GM18870 (cell line): ENCODE results near the gene LAMA3.

Experiments
- ATAC-seq: cut with Tn5 transposase; IDR thresholded peaks from one replicate; pipeline ENCODE4 v1.9.1; 2021; ENCODE audit warnings: moderate library complexity; ENCODE audit not compliant: unreplicated experiment

LAMA3 gene

DNA sequence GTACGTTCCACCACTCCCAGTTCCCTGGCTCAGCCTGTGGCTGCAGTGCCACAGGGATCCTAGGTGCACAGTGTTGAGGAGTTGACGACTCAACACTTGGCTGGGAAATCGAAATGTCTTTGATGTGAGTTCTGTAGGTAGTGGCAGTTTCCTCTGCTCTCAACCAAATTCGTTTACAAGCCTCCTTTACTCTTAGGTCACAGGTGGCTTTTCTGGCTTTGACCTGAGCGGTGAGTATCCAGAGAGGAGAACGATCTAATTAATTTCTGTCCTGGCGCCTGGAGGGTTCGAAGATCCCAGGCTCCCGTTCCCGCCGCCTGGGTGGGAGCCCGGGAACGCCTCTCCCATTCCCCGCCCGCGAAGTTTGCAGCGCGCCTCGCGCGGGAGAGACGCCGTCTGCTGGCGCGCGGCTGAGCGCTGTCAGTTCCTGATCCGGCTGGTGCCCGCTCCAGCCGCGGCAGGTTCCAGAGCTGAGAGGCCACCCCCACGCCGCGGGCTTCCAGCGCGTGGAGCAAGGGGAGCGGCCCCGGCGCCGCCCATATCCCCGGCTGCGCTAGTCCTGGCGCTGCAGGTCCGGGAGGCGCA, at the start of gene LAMA3:
TSS of gene LAMA3 (plus strand) at position 423 of the 585 bp plus-strand sequence. CDS start 231 bp downstream, outside the sequence.
- no peak for ATAC-seq

- ATAC-seq: no peak
These were observed 49.2 kb upstream of the LAMA3 start for GRCh38 chr18:23640052-23640451.

DNA sequence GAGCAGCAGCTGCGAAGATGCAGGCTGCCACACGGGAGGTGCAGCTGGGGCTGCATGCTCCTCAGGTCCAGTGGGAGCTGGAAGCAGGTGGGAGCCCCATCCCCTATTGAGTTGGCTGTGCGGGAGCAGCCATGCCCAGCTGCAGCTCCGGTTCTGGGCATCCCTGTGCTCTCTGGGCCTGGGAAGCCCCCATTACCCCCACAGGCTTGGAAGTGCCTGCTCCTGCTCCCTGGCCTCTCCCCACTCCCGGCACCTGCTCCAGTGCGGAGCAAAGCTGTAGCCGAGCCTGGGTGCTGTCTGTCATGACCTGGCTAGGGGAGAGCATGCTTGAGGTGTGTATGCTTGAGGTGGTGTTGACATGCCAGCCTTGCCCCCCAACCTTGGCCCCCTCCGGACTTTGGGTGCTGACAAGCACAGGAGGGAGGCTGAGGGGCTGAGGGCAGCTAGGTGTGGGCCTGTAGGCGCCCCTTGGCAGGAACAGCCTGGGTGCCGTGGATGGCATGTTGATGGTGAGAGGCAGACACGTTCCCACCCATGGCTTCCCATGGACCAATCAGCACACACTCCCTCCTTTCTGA, 48.0 kb upstream of the LAMA3 start:
- ATAC-seq: no peak

- ATAC-seq: no peak
These were observed 47.2 kb upstream of the LAMA3 start for GRCh38 chr18:23641937-23642666.

DNA sequence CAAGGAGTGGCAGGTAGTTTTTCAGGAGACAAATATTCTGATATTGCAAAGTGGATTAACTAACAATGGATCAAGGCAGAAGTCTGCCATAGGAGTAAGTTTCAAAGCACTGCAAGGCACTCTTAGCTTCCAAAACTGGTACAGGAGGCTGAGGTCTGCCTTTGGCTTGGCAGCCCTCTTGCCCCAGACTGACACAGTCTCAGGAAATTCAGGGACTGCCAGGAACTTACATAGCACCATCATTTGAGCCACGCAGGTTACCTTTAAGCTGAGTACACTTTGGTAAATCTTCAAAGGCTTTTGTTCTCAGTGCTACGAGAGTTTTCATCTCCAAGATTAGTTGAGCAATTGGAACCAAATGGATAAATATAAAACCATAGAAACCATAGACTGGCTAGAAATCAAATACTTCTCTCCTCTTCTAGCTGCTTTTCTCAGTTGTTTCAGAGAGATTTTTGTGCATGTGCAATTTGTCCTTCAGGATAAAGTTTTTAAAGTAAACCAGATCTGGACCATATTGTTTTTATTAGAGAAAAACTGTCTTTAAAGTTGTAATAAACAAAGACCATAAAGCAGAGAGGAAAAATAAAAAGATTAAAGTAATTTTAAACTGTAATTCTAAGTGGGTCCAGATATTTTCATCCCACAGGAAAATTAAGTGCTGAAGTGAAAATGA, 45.3 kb upstream of the LAMA3 start:
- ATAC-seq: no peak

DNA sequence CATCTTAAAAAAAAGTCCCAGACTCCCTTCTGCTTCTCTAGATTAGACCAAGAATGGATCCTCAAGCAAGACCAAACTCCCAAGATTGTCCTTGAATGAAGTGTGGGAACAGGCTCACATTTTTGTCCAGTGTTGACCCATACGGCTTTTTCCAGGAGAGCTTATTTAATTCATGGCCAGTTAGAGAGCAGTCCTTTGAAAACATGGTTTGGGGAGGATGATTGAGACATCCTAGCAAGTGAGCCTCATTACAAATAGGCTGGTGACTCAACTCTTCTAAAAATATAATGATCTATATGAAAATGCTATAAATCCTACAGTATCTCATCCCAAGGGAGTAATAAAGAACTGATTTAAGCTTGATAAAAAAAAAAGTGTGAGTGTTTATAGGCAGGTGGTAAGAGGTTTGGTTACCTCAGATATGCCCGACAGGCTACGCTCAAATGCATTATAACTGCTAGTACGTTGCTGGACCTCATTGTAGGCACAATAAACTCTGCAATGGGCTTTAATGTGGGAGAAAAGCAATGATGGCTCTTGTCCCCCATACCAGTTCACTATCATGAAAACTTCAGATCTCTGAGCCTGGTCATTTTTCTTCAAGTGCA, 43.6 kb upstream of the LAMA3 start:
- no peak for ATAC-seq

DNA sequence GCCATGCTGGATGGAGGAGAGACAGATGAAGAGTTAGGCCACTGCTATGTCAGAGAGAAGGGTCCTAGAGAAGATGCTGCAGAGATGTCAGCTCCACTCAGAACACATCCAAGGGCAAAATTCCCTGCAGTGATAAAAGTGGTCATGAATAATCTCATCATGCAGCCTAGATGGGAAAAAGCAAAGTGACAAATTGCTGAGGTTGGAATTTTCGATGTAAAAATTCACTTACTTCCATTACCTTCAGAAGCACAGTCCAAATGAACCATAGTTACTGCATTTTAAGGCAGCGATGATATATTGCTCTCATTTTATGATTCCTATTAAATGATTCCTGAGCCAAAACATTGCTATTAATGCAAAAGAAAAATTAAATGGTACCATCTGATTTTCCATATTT, 43.0 kb upstream of the LAMA3 start:
- ATAC-seq: no peak

GRCh38 chr18:23648456-23648855, 40.8 kb upstream of the LAMA3 start:
- no peak for ATAC-seq

- ATAC-seq: no peak
These were observed 40.2 kb upstream of the LAMA3 start for GRCh38 chr18:23648940-23649607.

DNA sequence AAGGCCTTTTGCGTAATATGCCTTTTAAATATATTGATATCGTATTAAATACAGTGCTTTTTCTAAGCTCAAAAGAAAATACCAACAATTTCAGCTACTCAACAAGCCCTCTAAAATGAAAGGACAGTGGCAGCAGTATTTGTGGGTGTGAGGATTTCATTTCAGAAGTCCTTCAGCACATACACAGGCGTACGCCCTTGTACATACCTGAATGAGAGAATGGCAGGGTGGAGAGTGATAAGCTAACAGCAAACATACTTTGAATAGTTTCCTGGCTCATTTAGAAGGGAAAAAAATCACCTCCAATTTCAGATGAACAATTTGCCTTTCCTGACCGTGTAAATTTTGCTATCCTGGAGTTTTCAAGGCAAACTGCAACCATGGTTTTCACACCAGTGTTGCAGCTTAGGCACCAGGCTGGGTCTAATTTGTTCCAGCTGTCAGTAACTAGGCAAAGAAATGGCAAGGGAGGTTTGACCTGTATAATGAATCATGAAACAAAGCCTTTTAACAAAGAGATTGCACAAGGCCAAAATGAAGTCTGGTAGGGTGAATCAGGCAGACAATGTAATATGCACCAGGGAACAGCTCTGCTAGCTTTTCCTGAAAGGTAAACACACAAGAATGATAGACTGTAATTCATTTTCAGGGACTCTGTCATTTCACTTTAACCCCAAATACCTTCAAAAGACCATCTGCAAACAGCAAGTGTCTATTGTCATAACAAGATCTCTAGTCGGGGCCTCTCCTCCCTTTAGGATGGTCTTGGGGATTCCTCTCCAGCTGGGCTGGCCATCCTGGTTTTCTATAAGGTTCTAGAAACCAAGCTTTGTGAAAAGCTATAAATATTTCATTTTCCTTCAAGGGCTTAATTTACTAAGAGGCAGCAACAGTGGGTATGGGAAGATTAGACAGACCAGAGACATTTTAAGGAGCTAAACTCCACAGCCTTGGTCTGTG, 38.0 kb upstream of the LAMA3 start:
- ATAC-seq: no peak

DNA sequence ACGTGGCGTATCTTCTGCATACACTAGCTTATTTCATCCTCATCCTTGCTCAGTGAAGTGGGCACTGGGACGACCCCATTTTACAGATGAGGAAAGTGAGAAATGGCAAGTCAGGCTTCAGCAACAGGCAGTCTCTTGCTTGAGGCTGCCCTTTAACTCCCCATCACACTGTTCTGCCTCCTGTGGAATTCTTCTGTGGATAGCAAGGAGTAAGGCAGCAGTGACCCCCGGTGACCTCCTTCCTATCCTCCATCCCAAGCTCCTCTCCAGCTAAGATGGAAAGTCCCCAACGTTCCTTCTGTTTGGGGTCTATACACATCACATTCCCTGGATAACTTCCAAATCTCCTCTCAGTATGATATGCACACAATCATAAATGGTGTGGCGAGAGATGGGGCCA, 37.0 kb upstream of the LAMA3 start:
- ATAC-seq: no peak

DNA sequence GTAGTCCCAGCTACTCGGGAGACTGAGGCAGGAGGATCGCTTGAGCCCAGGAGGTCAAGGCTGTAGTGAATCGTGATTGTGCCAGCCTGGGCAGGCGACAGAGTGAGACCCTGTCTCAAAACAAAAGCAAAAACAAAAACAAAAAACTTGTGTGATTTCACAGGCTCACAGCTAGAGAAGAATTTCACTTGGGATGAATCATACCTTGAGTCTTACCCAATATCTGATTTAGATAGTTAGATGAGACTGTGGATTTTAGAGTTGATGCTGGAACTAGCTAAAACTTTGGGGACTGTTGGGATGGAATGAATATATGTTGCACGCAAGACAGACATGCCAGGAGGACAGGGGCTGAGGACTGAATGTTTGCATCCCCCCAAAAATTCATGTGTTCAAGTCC, 31.0 kb upstream of the LAMA3 start:
- ATAC-seq: no peak

DNA sequence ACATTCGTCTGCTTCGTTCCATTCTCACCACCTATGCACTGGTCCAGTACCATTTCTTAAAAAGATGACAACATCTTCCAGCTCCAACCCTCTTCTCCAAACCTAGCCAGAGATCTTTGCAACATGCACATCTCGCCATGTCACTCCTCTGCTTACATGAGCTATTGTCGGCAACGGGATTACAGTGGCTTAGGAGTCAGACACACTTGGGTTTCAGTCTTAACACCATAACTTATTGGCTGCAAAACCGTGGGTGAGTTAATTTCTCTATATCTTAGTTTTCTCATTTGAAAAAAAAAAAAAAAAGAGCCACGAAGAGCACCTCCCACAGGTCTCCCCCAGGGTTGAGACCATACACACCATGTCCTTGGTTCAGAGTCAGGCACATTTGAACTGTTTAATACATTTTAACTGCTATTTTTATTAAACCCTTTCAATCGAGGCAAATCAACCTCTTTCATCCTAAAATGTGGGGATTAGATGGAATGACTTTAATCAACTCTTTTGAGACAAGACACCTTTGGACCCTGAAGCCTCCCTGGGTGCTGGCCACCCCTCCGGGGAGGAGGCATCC, 27.4 kb upstream of the LAMA3 start:
- no peak for ATAC-seq

GRCh38 chr18:23662309-23663263, 26.7 kb upstream of the LAMA3 start, which contains the start of gene ANKRD29:
Gene ANKRD29 (minus strand): TSS chr18:23662911. CDS start chr18:23662730, 181 bp downstream.
- ATAC-seq: no peak

- no peak for ATAC-seq
These were observed 24.6 kb upstream of the LAMA3 start for GRCh38 chr18:23664674-23665073.

DNA sequence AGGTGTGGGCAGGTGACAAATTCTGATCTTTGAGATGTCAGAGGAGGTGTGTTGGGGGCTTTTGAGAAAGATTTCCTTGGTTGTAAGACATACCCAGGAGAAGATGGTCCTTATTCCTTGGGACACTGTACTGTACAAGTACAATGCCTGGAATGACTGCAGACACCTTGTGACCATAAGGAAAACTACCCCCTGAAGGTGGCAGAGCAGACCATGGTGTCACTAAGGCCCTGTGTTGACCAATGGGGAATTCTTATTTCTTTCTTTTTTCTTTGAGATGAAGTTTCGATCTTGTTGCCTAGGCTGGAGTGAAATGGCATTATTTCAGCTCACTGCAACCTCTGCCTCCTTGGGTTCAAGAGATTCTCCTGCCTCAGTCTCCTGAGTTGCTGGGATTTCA, 22.1 kb upstream of the LAMA3 start:
- ATAC-seq: no peak

GRCh38 chr18:23668731-23669130, 20.5 kb upstream of the LAMA3 start:
- no peak for ATAC-seq

DNA sequence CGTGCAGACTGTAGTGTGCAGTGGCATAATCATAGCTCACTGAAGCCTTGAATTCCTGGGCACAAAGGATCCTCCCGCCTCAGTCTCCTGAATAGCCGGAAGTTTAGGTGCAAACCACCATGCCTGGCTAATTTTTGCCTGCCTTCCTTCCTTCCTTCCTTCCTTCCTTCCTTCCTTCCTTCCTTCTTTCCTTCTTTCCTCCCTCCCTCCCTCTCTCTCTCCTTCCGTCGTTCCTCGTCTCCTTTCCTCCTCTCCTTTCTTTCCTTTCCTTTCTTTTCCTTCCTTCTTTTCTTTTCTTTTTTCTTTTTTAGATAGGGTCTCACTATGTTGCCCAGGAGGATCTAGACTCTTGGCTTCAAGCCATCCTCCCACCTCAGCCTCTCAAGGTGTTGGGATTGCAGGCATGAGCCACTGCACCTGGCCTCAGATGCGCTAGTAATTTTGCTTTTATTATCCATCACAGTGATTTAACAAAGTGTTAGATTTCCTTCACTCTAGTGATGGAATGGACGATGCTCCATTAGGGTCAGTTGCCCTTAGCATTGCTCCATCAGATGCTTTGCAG, 20.0 kb upstream of the LAMA3 start:
- ATAC-seq: no peak
